Measurements from ENCODE around the gene TBX18. TPM values are rescaled to one million over a fixed set of nuclear protein-coding genes. Genes with fewer than 3 reads are reported as not detected.

The TBX18 gene
- total RNA-seq, 1 experiment from 2014 or later, result 0.15 TPM

DNA sequence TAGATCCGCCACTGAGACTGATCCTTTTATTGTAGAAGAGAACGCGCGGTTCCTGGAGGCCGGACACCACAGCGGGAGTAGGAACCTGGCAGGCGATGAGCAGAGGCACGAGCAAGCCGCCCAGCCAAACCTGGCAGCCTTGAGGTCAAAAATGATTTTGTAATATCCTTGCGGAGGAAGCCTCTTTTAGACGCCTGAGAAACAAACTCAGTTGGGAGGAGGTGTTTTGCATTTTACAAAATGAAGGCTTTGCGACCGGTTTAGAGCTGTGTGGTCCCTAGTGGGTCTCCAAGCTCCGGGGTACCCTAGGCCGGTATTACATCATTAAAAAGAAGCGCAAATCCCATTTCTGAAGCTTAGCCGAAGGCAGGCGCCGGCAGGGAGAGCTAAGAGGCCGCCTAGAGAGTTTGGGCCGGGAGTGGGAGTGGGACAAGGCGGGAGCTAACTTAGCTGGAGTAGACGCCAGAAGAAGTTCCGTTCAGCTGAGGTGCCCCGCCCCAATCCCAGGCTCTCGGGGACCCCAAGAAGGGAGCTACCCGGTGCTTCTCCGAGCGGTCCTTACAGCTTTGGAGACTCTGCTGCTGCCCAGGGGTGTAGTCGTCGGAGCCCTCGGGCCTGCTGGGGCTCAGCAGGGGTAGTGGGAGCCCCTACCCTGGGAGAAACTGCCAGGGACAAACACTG lies 1.9 kb upstream of the TBX18 start (continued):
- TF ChIP-seq KAT7 (CRISPR knock-in tag; IDR thresholded peaks at IDR 0.05; ENCODE audit: borderline replicate concordance) (no peak), ZNF263 (CRISPR knock-in tag; IDR thresholded peaks at IDR 0.05; ENCODE audit: low read depth) (no peak)

DNA sequence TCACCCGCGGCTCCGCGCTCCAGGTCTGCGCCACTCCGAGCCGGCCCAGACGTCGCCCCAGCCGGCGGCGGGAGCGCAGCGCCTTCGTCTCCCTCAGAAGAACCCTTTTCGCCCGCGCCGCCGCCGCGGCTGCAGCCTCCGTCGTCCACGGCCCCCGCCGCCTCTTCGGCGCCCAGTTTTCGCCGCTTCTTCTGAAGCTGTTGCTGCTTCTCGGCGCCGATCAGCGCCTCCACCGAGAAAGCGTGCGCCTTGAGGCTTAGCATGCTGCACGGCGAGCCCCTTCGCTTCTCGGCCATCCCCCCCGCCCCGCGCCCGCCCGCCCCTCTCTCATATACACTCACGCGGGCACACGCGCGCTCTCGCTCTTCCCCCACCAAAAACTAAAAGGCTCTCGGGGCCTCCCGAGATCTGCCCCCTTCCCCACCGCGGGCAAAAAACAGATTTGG lies 489 bp downstream of the TBX18 start:
- no peaks in the 10 kb centered on the region for H3K9me3 Mint-ChIP-seq
- peaks cover 100% of the 10 kb centered on the region for H3K27me3 Mint-ChIP-seq (ENCODE audit: low read depth)
- TF ChIP-seq TEAD1 (CRISPR knock-in tag; IDR thresholded peaks at IDR 0.05) (no peak), ZBTB21 (CRISPR knock-in tag; IDR thresholded peaks at IDR 0.05; ENCODE audit: borderline replicate concordance) (no peak), ZNF263 (CRISPR knock-in tag; IDR thresholded peaks at IDR 0.05; ENCODE audit: low read depth) (no peak), SMAD3 (CRISPR knock-in tag; IDR thresholded peaks at IDR 0.05; ENCODE audit: borderline replicate concordance) (no peak), SP1 (CRISPR knock-in tag; conservative IDR thresholded peaks at IDR 0.05) (no peak), FOXK1 (CRISPR knock-in tag; IDR thresholded peaks at IDR 0.05) (0 out of 2 replicates have a peak, but pooled peaks have one; percentile 37)
- TF ChIP-seq, protein P1, sequence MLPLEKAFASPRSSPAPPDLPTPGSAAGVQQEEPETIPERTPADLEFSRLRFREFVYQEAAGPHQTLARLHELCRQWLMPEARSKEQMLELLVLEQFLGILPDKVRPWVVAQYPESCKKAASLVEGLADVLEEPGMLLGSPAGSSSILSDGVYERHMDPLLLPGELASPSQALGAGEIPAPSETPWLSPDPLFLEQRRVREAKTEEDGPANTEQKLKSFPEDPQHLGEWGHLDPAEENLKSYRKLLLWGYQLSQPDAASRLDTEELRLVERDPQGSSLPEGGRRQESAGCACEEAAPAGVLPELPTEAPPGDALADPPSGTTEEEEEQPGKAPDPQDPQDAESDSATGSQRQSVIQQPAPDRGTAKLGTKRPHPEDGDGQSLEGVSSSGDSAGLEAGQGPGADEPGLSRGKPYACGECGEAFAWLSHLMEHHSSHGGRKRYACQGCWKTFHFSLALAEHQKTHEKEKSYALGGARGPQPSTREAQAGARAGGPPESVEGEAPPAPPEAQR (CRISPR knock-in tag; IDR thresholded peaks at IDR 0.05), result no peak
- TF ChIP-seq, protein P2, sequence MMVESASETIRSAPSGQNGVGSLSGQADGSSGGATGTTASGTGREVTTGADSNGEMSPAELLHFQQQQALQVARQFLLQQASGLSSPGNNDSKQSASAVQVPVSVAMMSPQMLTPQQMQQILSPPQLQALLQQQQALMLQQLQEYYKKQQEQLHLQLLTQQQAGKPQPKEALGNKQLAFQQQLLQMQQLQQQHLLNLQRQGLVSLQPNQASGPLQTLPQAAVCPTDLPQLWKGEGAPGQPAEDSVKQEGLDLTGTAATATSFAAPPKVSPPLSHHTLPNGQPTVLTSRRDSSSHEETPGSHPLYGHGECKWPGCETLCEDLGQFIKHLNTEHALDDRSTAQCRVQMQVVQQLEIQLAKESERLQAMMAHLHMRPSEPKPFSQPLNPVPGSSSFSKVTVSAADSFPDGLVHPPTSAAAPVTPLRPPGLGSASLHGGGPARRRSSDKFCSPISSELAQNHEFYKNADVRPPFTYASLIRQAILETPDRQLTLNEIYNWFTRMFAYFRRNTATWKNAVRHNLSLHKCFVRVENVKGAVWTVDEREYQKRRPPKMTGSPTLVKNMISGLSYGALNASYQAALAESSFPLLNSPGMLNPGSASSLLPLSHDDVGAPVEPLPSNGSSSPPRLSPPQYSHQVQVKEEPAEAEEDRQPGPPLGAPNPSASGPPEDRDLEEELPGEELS (CRISPR knock-in tag; IDR thresholded peaks at IDR 0.05), result no peak
- TF ChIP-seq, protein P3, sequence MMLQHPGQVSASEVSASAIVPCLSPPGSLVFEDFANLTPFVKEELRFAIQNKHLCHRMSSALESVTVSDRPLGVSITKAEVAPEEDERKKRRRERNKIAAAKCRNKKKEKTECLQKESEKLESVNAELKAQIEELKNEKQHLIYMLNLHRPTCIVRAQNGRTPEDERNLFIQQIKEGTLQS (CRISPR knock-in tag; conservative IDR thresholded peaks at IDR 0.05), result 0 out of 2 replicates have a peak, but pooled peaks have one; percentile 38
- TF ChIP-seq, protein P4, sequence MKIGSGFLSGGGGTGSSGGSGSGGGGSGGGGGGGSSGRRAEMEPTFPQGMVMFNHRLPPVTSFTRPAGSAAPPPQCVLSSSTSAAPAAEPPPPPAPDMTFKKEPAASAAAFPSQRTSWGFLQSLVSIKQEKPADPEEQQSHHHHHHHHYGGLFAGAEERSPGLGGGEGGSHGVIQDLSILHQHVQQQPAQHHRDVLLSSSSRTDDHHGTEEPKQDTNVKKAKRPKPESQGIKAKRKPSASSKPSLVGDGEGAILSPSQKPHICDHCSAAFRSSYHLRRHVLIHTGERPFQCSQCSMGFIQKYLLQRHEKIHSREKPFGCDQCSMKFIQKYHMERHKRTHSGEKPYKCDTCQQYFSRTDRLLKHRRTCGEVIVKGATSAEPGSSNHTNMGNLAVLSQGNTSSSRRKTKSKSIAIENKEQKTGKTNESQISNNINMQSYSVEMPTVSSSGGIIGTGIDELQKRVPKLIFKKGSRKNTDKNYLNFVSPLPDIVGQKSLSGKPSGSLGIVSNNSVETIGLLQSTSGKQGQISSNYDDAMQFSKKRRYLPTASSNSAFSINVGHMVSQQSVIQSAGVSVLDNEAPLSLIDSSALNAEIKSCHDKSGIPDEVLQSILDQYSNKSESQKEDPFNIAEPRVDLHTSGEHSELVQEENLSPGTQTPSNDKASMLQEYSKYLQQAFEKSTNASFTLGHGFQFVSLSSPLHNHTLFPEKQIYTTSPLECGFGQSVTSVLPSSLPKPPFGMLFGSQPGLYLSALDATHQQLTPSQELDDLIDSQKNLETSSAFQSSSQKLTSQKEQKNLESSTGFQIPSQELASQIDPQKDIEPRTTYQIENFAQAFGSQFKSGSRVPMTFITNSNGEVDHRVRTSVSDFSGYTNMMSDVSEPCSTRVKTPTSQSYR (CRISPR knock-in tag; IDR thresholded peaks at IDR 0.05), result no peak
- TF ChIP-seq, protein P5, sequence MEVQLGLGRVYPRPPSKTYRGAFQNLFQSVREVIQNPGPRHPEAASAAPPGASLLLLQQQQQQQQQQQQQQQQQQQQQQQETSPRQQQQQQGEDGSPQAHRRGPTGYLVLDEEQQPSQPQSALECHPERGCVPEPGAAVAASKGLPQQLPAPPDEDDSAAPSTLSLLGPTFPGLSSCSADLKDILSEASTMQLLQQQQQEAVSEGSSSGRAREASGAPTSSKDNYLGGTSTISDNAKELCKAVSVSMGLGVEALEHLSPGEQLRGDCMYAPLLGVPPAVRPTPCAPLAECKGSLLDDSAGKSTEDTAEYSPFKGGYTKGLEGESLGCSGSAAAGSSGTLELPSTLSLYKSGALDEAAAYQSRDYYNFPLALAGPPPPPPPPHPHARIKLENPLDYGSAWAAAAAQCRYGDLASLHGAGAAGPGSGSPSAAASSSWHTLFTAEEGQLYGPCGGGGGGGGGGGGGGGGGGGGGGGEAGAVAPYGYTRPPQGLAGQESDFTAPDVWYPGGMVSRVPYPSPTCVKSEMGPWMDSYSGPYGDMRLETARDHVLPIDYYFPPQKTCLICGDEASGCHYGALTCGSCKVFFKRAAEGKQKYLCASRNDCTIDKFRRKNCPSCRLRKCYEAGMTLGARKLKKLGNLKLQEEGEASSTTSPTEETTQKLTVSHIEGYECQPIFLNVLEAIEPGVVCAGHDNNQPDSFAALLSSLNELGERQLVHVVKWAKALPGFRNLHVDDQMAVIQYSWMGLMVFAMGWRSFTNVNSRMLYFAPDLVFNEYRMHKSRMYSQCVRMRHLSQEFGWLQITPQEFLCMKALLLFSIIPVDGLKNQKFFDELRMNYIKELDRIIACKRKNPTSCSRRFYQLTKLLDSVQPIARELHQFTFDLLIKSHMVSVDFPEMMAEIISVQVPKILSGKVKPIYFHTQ (CRISPR knock-in tag; IDR thresholded peaks at IDR 0.05), result no peak
- H3K27ac Mint-ChIP-seq, result no peak overlapping the region
- peak overlapping the region; percentile 82 for H3K4me3 Mint-ChIP-seq
- peak; percentile 45 for DNase-seq (ENCODE audit: low spot score)
- ChIA-PET CTCF (interaction anchor here (1.0 to 3.6 kb wide), 3 partner anchors 10 to 342 kb away, joined by 3 to 63 read pairs (median 14); no protein-coding TSS in a partner anchor), POLR2A (interaction anchor here (1.3 kb wide), 1 partner anchor 10 kb away, joined by 3 read pairs; no protein-coding TSS in a partner anchor)
- no peak for ATAC-seq
- H3K36me3 Mint-ChIP-seq, result no peaks in the 10 kb centered on the region
- peaks cover 43% of the 10 kb centered on the region for H3K4me1 Mint-ChIP-seq

All from WTC11 (cell line).